NCI-H526 (cell line): ENCODE data around the gene SMIM24.

ENCODE experiments used
- DNase-seq, 2 experiments: peaks; one replicate each; lab custom pipeline; 2025; lab: John Stamatoyannopoulos, UW

Gene SMIM24

DNA sequence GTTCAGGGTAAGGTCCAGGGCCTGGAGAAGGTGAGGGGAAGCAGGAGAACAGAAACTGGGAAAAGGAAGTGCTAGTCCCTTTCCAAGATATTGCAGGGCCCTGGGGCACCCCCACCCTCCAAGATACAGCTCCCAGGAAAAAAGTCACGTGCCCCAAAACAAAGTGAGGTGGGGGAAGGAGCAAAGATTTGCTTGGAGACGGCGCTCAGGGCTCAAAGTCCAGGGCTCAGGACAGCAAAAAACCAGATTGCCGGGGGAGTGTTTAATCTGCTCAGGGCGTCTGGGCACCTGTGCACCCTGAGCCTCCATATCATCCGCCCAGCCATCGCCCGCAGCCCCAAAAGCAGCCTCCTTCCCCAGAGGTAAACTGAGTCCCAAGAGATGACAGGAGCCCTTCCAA, 6.3 kb downstream of the SMIM24 start:
- DNase-seq: no peak

- DNase-seq: peak in 1 of 2 experiments; percentile 20
These were observed 8.2 kb downstream of the SMIM24 start for GRCh38 chr19:3471954-3472655.

- DNase-seq: no peak
These were observed 9.7 kb downstream of the SMIM24 start for GRCh38 chr19:3470500-3471128.

GRCh38 chr19:3469638-3470499, 10.5 kb downstream of the SMIM24 start:
- DNase-seq: no peak

DNA sequence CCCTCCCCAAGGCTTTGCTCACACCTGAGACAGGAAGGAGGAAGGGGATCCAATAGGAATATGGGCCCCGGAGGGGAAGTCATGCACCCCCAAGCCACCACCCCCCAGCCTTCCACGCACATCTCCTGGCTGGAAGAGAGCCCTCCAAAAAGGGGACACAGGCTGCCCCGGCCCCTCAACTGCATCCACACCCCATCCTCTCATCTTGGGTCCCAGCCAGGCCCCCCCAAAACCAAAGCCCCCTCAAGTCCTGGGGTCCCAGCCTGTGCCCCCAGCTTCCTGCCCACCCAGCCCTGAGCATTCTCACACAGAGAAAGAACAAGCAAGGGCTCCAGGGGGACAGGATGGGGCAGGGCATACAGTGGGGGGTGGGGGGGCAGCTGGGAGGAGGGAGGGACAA, 12.1 kb downstream of the SMIM24 start:
- DNase-seq: no peak

GRCh38 chr19:3467437-3468198, 12.7 kb downstream of the SMIM24 start:
- no peak for DNase-seq

DNA sequence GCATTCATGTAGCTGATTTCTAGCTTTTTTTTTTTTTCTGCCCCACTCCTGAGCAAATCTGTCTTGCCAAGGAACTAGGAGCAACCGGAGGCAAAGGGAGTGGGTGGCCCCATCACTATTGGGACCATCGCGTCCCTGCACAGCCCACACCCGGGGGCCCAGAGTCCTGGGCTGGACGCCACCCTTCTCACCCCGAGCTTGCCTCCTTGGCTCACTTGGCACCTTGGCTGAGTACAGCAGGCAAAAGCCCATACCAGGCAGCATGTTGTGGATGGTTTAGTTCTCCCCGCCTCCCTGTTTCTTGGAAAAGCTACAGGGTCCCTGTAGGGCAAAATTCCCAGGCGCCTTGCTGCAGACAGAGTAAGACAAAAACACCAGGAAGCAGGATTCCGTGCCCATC, 13.7 kb downstream of the SMIM24 start:
- DNase-seq: no peak

DNA sequence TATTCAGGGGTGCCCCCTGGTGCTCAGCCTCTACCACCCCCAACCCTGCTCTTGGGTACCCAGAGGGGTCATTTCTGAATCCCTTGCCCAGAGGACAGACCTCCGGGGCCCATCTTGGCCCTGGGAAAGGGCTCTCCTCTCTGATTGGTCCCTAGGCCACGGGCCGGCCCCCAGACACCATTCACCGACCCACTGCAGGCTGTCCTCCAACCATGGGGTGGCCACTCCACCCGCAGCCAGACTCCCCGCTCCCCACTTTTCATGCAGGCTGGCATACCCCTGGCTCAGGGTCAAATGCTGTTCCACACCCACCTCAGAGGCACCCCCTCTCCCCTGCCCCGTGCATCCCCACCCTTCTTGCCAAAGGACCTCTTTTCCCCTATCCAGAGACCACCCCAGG, 14.8 kb downstream of the SMIM24 start:
- no peak for DNase-seq

GRCh38 chr19:3464587-3465235, 15.6 kb downstream of the SMIM24 start:
- no peak for DNase-seq

DNA sequence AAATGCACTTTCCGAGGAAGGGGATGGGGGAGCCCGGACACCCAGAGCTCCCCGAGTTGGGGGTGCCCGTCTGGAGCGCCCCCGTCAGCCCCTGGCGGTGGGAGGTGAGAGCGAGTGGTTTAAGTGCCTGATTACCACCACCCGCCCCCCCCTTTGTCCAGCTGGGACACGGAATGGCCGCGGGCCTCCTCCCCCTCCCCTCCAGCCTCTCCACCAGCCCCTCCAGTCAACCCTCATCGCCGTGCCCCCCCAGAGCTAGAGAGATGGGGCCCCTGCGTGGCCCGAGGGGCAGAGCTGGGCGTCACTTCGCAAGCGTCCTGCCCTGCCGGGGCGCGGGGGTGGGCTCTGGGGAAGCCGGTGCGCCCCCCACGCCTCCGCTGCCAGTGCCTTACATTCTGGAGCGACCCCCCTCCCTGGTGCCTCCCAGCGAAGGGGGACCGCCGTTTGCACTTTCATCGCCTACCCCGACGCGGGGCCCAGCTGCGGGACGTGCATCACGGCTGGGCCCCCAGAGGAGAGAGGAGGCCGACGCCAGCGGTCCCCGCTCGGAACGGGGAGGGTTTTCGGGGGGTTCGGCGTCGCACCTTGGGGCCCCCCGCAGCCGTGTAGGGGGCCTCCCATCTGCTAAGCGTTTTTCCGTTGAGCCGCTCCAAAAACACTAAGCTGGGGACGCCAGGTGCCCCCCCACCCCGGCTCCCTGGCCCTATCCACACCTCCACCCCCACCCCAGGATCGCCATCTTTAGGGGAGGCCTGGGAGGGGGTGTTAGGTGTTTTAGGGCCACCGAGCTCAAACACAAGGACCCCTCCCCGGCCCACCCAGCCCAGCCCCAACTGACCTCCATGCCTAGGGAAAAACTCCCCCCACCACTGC, 16.4 kb downstream of the SMIM24 start:
- no peak for DNase-seq

DNA sequence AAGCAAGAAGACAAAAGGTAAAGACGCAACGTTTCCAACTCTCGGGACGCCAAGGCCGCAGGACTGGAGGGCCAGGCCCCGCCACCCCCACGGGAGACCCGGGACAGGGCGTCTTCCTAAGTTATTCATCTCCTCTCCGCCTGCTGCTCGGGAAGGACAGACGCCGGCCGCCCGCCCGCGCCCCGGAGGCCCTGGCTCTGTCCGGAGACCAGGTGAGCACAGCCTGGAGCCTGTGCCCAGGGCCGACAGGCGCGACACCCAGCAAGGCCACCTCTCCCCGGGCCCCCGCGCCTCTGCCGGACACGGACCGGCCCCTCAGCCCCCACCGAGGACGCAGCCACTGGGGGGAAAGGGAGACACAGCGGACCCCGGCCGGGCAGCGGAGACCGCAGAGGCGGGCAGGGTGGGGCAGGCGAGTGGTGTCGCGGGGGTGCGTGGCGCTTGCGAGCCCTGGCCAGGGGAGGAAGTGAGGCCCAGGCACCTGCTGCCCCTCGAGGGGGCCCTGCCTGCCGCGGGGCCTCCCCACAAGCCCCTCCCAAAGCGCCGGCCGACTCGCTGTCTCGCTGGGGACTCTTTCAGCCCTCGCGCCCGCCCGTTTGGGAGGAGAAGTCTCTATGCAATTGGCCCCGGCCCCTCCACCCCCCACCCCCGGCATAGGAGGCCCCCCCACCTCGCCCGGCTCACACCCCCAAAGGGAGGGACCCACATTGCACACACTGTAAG, 17.2 kb downstream of the SMIM24 start:
- no peak for DNase-seq

DNA sequence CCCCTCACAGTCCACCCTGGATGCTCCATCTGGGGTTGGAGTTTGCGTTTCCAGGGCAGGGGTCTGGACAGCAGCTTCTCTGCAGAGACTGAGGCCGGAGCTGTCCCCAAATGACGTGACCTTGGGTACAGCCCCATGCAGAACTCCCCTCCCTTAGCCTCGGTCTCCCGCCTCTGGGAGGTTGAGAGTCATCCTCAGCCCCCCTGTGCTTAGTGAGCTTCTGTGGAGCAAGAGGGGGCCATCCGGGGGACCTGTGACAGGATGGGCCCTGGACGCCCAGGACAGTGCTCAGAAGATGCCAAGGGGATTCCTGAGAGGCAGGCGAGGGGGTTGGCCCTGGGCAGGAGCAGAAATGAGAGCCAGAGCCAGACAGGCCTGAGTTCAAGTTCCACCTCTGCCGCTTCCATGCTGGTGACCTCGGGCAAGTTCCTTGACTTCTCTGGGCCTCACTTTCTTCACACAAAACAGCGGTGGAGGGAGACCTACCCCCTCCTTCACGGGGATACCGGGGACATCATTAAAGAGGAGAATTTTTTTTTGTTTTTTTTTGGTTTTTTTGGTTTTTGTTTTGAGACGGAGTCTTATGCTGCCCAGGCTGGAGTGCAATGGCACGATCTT, 20.3 kb downstream of the SMIM24 start:
- DNase-seq: no peak

- no peak for DNase-seq
These were observed 21.0 kb downstream of the SMIM24 start for GRCh38 chr19:3459089-3459881.

DNA sequence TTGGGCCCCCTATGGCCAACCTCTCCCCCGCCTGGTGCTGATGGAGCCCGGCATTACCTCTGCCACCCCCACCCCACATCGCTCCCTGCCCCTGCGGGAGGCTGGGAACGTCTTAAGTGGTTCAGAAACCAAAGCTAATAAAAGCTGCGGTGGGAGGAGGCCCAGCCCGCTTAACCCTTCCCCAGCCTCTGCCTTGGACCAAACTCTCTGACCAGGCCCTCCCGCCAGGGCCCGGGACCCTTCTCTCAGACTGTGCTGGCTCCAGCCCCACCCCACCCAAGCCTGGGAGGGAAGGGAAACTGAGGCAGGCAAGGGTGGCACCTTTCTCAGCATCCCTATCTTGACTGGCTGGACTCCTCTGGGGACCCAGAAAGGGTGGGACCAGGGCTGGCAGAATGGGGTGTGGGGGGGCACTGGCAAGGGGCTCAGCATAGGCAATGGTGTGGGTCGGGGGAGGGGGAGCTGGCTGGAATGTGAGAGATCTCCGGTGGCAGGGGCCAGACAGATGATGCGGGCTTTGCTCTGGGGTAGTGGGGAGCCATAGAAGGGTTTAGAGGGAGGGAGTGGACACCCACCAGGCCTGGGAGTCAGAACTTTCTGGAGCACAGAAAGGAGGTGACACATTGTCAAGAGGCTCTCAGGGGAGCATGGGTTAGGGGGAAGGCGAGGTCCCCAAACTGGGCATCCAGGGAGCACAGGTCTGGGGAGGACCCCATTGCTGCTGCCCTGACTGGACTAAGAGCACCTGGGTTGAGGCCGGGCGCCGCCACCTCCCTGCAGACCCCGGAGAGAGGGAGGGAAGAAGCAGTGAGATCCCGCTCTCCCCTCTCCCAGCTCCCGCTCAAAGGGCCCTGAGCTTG, 21.9 kb downstream of the SMIM24 start:
- no peak for DNase-seq

DNA sequence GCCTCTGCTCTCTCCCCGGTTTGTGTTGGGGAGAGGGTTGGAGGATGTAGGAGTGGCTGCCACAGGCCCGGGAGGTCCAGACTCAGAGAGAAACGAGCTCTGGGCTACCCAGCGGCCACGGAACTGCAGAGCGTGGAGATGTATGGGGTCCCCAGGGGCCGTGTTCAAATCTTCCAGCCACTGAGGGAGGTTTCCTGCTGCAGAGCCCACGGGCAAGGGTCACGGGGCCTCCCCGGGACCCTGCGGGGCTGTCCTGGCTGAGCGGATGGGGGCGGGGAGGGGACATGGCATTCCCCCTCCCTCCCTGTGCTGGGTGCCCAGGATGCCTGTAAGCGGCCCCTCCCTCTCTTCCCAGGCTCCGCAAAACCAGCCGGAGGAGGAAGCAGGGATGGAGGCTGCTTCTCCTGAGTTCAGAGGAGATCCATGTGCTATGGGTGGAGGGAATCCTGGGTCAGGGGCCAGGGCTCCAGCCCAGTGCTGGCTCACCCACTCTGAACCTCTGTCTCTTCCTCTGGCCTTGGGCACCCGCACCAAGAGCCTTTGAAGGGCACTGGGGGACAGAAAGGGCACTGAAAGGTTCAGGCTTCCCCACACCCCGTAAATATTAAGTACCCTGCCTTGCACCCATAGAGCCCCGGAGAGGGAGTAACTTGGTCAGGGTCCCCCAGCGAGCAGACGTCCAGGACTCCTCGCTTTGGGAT, 22.6 kb downstream of the SMIM24 start:
- DNase-seq: no peak

DNA sequence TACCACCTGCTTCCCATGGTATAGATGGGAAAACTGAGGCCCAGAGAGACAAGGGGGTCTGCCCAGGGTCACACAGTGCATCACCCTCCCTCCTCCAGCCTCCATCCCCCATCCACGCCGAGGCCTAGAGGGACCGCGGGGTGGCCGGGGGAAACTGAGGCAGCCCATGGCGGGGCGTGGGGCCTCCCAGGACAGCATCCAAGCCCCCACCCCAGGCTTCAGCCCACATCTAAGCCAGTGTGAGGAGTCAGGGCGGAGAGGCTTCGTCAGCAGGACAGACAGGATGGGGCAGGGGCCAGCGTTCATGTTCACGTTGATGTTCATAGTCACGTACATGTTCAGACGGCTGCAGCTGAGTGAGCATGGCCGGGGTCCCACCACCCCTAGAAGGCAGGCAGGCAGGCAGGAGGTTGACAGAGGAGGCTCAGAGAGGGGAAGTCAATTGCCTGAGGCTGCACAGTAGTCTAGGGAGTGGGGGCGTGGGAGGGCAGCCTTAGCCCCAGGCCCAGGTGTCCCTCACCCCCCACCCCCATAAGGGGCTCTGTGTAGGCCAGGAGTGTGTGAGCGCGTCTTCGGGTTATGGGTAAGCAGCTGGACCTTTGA, 23.3 kb downstream of the SMIM24 start:
- no peak for DNase-seq
